Lower leg skin (tissue), 3 donors: ENCODE measurements around the gene HGF.

Experiments used
- CTCF ChIP-seq, 3 donors: fragments of 450-650 bp; IDR thresholded peaks; one replicate each; pipeline ENCODE4 v1.5.1; 2016; ENCODE audit warnings: antibody characterized with exemption in 3 of 3, mild to moderate bottlenecking in 3 of 3, moderate library complexity in 2 of 3
- POLR2A ChIP-seq, 2 donors: fragments of 450-650 bp; IDR thresholded peaks; one replicate each; pipeline ENCODE4 v1.6.1; 2016 to 2017; ENCODE audit warnings: antibody characterized with exemption in 2 of 2, mild to moderate bottlenecking in 1 of 2, moderate library complexity in 1 of 2

- TF ChIP-seq POLR2A (IDR thresholded peaks at IDR 0.05) (no peak), CTCF (IDR thresholded peaks at IDR 0.05) (no peak)
These were observed 20.8 kb upstream of the HGF start for GRCh38 chr7:81790686-81791085.
